ENCODE measurements around the gene RAMACL. TPM values are rescaled to one million over a fixed set of nuclear protein-coding genes. Genes with fewer than 3 reads are reported as not detected.

Gene RAMACL
- total and polyA plus RNA-seq, 7 donors: 0.17 to 1.3 (median 0.48) TPM

DNA sequence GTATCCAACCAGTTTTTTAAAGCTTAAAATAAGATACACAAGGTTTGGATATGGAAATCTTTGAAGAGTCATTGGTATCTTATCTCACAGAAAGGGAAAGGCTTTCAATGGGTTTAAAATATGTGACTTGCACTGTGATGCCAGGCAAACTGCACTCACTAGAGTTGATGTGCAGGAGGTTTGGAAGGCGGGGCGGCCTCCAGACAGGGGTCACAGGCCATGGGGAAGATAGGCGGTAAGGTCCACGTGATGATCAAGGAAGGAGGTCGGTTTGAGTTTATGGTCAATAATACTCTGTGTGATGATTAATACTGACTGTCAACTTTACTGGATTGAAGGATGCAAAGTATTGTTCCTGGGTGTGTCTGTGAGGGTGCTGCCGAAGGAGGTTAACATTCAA, 9.5 kb upstream of the RAMACL start:
- ATAC-seq (no peak), DNase-seq (no peak)
- H3K27ac ChIP-seq: no peak overlapping the region
- no peaks in the 10 kb centered on the region for H3K27me3 ChIP-seq (ENCODE audit: insufficient read depth in 3 of 3, low read length in 2 of 3)
- H3K36me3 ChIP-seq (ENCODE audit: insufficient read depth in 1 of 2, low read depth in 1 of 2): peaks cover 2 to 5% of the 10 kb centered on the region in 2 donors
- intact Hi-C loops (cut with DNase I): no loop called here
- TF ChIP-seq, protein P1, sequence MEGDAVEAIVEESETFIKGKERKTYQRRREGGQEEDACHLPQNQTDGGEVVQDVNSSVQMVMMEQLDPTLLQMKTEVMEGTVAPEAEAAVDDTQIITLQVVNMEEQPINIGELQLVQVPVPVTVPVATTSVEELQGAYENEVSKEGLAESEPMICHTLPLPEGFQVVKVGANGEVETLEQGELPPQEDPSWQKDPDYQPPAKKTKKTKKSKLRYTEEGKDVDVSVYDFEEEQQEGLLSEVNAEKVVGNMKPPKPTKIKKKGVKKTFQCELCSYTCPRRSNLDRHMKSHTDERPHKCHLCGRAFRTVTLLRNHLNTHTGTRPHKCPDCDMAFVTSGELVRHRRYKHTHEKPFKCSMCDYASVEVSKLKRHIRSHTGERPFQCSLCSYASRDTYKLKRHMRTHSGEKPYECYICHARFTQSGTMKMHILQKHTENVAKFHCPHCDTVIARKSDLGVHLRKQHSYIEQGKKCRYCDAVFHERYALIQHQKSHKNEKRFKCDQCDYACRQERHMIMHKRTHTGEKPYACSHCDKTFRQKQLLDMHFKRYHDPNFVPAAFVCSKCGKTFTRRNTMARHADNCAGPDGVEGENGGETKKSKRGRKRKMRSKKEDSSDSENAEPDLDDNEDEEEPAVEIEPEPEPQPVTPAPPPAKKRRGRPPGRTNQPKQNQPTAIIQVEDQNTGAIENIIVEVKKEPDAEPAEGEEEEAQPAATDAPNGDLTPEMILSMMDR (IDR thresholded peaks at IDR 0.05): no peak
- H3K4me3 ChIP-seq: no peak overlapping the region
- WGBS, 3 donors: 92 to 98% (median 92%) methylated on average over 6 of the region's 6 CpGs
- H3K9me3 ChIP-seq: no peaks in the 10 kb centered on the region
- H3K4me1 ChIP-seq: peaks cover 8% of the 10 kb centered on the region

DNA sequence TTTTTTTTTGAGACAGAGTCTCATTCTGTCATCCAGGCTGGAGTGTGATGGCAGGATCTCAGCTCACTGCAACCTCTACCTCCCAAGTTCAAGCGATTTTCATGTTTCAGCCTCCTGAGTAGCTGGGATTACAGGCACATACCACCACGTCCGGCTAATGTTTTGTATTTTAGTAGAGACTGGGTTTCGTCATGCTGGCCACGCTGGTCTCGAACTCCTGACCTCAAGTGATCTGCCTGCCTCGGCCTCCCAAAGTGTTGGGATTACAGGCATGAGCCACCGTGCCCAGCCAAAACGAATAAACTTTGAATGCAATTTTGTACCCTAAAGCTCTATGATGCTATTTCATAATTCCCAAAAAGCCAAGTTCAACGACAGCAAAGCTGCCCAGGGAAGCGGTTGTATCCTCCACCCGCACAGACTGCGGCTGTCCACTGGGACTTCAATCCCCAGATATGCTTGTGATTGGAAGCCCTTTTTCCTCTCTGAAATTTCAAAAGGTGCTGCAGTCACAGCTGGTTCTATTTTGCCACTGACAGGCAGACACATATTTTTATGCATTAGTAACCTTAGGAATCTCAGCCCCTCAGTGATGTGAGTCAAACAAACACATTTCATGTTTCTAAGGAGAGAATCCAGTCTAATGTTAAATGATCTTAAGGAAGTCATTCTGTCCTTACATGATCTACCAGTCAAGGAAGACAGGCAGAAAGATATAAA, 8.7 kb upstream of the RAMACL start:
- Histone ChIP-seq H3K4me1 (peaks cover 15% of the 10 kb centered on the region), H3K4me3 (no peak overlapping the region), H3K36me3 (ENCODE audit: insufficient read depth in 1 of 2, low read depth in 1 of 2) (peaks cover 2 to 5% of the 10 kb centered on the region in 2 donors), H3K9me3 (no peaks in the 10 kb centered on the region), H3K27ac (no peak overlapping the region), H3K27me3 (ENCODE audit: insufficient read depth in 3 of 3, low read length in 2 of 3) (no peaks in the 10 kb centered on the region)
- TF ChIP-seq, protein P1 (IDR thresholded peaks at IDR 0.05): no peak
- intact Hi-C loops (cut with DNase I): no loop called here
- ATAC-seq: no peak
- 88 to 90% (median 89%) methylated on average over 13 of the region's 13 CpGs for WGBS, 3 donors
- no peak for DNase-seq

DNA sequence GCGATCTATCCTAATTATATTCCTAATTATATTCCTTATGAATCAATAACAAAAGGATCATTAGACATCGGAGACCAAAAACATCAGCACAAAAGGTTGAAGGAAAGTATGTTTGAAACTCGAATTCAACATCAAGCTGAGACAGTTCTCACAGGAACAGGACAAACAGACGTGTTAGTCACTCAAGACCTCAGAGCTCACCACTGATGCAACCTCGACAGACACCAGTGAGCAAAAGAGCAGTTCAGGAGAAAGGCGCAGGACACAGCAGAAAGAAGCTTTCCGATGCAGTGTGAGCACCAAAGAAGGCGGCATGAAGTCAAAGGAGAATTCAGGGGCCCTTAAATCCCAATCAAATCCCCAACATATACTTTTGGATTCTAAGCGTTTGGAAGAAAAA, 6.3 kb upstream of the RAMACL start:
- no peak overlapping the region for H3K27ac ChIP-seq
- ATAC-seq (no peak), DNase-seq (no peak)
- WGBS, 3 donors: 90 to 94% (median 93%) methylated on average over 9 of the region's 9 CpGs
- H3K4me1 ChIP-seq: peaks cover 39% of the 10 kb centered on the region
- no peaks in the 10 kb centered on the region for H3K9me3 ChIP-seq
- H3K36me3 ChIP-seq (ENCODE audit: insufficient read depth in 1 of 2, low read depth in 1 of 2): peaks cover 0 to 5% of the 10 kb centered on the region in 2 donors
- intact Hi-C loops (cut with DNase I): no loop called here
- H3K27me3 ChIP-seq (ENCODE audit: insufficient read depth in 3 of 3, low read length in 2 of 3): no peaks in the 10 kb centered on the region
- no peak overlapping the region for H3K4me3 ChIP-seq
- TF ChIP-seq, protein P1 (IDR thresholded peaks at IDR 0.05): no peak

DNA sequence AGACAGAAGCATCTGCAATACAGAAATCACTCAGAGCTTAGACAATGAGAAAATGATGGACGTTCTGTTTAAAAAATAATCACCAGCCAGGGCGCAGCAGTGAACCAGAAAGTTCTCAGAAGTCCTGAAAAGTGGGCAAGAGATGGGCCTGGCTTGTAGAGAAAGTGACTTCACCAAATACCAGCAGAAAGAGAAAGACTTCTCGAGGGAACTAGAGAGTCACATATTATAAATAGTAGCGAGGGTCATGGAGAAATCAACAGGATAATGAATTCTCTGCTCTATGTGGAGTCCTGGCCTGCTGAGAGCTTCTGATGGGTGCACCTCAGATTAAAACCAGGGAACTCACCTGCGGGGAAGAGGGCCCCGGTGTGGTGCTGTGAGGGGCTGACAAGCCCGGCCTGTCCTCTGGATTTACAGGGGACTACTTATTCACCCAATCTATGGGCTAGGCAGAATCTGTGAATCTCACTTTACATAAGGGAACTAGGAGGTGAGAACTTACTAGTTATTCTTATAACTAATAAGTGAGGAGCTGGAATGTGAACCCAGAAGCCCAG, 5.6 kb upstream of the RAMACL start:
- DNase-seq (peak in 1 of 2 donors; percentile 22), ATAC-seq (peak; percentile 30 to 62 (median 52))
- H3K4me3 ChIP-seq: no peak overlapping the region
- no peak overlapping the region for H3K27ac ChIP-seq
- WGBS, 3 donors: 84 to 86% (median 85%) methylated on average over 7 of the region's 7 CpGs
- H3K9me3 ChIP-seq: no peaks in the 10 kb centered on the region
- peaks cover 0 to 5% of the 10 kb centered on the region in 2 donors for H3K36me3 ChIP-seq (ENCODE audit: insufficient read depth in 1 of 2, low read depth in 1 of 2)
- H3K27me3 ChIP-seq (ENCODE audit: insufficient read depth in 3 of 3, low read length in 2 of 3): no peaks in the 10 kb centered on the region
- peaks cover 40% of the 10 kb centered on the region for H3K4me1 ChIP-seq
- intact Hi-C loops (cut with DNase I): no loop called here
- TF ChIP-seq, protein P1 (IDR thresholded peaks at IDR 0.05): no peak

All from psoas muscle (tissue), 8 donors.